GM19438 (cell line): ENCODE measurements around the gene GOLGA6L10.
"Not testable (repeated sequence)": the region's sequence is repeated elsewhere in the genome, so short reads cannot be mapped to it uniquely, and the experiment has no call there.

ENCODE experiments used
- ATAC-seq: cut with Tn5 transposase; IDR thresholded peaks from one replicate; pipeline ENCODE4 v1.9.1; 2021; ENCODE audit warnings: low read depth; ENCODE audit not compliant: unreplicated experiment

Gene GOLGA6L10

DNA sequence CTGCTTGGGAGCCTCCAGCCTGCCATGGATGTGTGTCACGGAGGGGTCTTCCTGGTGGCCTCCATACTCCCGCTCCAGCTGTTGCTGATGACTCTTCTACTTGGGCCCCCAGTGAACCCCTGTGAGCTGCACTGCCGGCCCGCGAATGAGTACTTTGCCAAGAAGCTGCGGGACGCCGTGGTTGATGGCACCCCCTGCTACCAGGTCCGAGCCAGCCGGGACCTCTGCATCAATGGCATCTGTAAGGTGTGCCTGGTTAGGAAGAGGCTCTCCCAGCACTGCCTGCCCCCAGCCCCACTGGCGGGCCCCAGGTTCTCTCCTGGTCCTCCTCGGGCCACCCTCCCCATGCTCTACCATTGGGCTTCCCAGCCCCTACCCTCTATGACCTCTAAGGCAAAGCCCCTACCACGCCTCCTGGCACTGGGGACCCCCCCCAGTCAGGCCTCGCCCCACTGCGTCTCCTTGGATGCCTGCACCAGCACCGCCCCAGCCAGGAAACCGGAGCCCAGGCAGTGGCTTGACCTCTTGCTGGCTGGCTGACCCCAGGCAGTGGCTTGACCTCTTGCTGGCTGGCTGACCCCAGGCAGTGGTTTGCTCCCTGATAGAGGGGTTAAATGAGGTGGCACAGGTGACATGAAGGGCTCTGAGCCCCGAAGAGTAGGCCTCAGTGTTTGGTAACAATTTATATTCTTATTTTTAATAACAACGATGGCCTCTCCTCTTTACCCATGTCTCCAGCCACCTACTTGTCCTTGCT is 29.6 kb downstream of the GOLGA6L10 start:
- not testable (repeated sequence) for ATAC-seq

DNA sequence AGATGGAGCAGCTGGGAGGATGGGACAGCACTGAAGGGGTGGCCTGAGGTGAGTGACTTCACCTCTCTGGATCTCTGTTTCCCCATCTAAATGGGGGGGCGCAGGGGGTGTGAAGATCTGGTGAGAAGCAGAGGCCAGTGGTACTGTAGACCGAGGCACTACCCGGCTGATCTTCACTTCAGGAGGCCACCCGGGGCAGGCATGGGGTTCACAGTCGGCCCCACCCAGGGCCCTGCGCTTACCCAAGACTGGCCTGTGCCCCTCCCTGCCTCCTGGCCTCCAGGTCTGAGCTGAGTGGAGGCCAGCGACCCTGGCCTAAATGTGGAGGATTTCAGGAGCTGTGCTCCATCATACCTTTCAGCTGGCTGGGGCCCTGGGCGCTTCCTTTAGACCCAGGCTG is 31.0 kb downstream of the GOLGA6L10 start:
- not testable (repeated sequence) for ATAC-seq

DNA sequence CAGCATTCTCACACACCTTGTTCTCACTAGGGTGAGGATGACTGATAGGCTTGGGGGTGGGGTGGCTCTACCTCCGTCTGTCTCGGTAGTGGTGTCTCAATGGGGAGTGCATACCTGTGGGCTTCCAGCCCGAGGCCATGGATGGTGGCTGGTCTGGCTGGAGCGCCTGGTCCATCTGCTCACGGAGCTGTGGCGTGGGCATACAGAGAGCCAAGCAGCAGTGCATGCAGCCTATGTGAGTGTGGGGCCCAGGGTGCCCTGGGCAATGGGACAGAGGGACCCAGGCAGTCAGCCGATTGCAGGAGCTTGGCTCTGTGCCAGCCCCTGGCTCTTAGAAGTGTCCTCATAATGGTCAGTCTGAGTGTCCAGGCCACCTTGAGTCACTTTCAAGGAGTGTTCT is 31.8 kb downstream of the GOLGA6L10 start:
- not testable (repeated sequence) for ATAC-seq

GRCh38 chr15:82317091-82317489 is 32.2 kb downstream of the GOLGA6L10 start:
- no peak for ATAC-seq

DNA sequence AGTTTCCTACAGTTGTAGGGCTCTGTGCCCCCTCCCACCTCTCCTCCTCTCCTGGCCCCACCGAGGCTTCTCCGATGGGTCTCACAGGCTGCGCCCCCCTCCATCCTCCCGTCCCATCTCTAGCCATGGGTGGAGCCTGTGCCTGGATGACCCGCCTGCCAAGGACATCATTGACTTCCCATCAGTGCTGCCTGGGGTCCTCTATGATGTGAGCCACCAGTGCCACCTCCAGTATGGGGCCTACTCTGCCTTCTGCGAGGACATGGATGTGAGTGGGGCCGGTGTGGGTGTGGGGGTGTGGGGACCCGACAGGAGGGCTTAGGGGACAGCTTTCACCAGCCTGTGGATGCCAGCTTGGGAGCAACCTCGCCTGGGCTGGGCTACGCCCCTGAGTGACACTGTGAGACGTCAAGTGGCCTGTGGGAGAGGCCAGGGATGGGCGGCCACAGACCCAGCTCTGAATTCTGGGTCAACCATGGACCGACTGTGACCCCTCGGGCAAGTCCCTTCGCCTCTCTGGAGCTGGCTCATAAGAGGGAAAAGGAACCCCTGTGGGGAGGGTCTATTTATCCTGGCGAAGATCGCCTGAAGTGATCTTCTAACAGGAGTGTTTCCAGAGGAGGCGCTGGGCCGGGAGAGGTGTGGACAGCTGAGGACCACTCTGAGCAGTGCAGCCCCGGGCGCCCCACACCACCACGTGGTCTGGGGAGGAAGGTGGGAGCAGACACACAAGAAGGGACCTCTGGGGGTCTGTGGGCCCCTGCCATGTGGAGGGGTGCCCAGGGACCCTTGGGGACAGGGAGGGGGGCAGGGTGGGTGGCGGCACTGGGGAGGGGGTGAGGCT is 32.8 kb downstream of the GOLGA6L10 start:
- ATAC-seq, result not testable (repeated sequence)

DNA sequence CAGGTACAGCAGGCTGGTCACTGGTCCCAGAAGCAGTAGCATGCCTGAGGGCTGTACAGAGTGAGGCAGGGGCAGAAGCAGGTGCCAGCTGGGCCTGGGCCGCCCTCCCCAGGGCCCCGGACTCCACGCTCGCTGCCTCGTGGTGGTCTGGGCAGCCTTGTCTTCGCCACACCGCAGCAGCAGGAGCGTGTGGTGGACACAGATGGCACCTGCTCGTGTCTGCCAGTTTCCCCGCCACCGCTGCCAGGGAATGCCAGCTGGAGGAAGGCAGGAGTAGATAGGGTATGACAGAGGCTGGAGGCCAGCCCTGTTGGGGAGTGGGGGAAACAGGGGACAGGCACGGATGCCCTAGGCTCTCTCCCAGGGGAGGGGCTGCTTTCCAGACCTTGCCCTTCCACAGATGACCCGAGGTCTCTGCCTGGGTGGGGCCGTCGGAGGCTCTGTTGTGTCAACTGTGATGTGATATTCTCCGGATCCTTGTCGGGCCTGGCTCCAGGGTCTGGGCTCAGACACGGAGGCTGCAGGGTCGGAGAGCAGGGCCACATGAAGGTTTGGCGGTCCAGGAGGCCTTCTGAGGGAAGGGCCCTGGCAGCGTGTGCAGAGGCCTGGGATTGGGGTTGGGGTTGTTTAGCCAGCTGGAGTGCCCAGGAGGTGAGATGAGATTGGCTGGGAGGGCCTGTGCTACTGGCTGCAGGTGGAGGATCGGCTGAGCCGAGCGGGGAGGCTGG is 33.6 kb downstream of the GOLGA6L10 start:
- no peak for ATAC-seq

DNA sequence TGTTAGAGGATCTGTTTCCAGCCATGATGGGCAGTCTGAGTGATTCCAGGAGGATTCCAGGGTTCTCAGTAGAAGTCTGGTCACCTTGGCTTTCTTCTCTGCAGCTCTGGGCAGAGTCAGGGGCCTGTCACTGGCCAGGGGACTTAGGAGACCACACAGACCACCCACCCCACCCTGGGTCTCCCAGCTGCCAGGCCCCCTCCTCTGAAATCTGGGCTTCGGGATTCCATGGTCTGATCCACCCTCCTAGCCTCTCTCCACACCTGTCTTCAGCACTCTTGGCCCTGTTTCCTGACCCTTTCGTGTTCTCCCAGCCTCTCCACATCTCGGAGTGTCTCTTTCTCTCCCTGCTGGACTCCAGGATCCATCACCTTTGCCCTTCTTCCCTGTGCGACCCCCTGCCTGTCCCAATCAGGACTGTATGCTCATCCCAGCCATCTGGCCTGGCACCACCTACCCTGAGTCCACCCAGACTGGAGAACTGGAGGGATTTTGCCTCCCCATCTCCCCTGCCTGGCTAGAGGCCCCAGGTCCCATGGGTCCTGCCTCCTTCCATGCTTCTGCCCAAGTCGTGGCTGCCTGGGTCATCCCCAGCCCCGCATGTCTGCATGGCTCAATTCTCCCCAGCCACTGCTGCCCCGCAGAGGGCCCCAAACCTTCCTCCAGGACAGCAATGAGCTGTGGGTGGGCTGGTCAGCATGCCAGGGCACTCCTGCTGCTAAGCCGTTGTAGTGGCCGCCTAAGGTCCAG is 34.3 kb downstream of the GOLGA6L10 start:
- ATAC-seq, result no peak

- not testable (repeated sequence) for ATAC-seq
Observed at GRCh38 chr15:82313951-82314768, 35.1 kb downstream of the GOLGA6L10 start.

- no peak for ATAC-seq
Observed at GRCh38 chr15:82313446-82313845, 35.8 kb downstream of the GOLGA6L10 start.

- ATAC-seq, result no peak
Observed at GRCh38 chr15:82312586-82313349, 36.5 kb downstream of the GOLGA6L10 start.

DNA sequence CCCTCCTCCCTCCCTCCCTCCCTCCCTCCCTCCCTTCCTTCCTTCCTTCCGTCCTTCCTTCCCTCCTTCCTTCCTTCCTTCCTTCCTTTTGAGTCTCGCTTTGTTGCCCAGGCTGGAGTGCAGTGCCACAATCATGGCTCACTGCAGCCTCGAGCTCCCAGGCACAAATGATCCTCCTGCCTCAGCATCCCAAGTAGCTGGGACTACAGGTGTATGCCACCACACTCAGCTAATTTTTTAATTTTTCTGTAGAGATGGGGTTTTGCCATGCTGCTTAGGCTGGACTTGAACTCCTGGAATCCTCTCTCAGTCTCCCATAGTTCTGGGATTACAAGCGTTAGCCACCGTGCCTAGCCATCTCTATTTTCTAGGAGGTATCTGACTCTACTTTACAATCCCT is 38.0 kb downstream of the GOLGA6L10 start:
- ATAC-seq, result not testable (repeated sequence)

- no peak for ATAC-seq
Observed at GRCh38 chr15:82309802-82310201, 39.5 kb downstream of the GOLGA6L10 start.

DNA sequence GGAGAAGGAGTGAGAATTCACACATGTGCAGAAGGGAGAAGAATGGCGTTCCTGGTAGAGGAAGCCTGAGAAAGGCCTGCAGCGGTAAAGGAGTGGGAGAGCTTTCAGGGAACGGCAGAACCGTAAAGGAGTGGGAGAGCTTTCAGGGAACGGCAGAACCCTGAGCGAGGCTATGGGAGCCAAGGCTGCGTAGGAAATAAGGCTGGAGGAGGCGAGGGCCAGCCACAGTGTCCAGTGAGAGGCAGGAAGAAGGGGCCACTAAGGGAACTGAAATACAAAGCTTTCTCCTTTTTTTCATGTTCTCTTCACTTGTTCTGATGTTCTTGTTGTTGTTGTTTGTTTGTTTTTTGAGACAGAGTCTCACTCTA is 41.6 kb downstream of the GOLGA6L10 start:
- no peak for ATAC-seq

DNA sequence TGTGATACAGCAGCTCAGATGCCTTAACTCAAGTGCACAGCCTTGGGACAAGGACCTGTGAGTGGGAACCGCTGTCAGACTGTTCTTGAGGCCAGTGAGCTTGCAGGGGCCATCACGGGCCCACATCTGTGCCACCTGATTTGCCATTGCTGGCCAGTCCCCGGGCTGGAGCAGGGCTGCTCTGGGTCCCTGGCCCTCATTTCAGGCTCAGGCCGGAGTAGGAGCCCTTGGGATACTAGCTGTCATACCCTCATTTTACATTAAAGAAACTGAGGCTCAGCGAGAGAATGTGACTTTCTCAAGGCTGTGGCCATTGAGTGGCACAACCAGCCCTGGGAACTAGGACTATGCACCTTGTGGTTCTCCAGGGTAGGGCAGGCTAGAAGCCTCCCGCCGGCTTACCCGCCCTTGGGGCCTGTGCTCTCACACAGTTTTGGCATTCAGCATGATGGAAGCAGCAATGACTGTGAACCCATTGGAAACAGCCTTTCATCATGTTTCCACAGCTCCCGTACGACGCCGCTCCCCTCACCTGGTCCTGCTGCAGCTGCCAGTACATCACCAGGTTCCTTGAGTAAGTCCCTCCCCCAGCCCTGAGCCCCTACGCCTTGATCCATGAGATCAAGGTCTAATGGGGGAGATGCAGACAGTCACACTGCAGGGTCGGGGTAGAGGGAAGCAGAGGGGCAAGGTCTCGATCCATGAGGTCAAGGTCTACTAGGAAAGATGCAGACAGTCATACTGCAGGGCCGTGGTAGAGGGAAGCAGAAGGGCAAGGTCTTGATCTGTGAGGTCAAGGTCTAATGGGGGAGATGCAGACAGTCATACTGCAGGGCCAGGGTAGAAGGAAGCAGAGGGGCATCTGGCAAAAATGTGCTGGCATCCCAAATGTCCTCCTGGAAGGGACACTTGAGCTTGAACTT is 42.2 kb downstream of the GOLGA6L10 start:
- no peak for ATAC-seq

DNA sequence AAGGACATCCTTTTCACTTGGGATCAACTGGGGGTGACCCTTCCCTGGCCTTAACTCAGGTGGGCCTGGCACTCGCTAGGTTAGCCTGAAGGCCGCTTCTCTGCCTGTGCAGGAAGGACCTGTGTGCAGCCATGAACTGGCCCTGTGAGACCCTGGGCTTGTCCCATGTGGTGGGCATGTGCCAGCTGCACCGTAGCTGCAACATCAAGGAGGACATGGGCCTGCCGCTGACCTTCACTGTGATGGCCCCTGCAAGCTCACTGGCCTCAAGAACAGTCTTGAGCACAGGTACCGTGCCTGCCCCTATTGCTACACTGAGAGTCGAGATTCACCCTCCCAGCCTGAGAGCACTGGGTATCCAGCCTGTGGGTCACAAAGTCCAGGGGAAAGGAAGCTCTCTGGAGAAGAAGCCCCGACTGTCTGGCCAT is 43.6 kb downstream of the GOLGA6L10 start:
- no peak for ATAC-seq

DNA sequence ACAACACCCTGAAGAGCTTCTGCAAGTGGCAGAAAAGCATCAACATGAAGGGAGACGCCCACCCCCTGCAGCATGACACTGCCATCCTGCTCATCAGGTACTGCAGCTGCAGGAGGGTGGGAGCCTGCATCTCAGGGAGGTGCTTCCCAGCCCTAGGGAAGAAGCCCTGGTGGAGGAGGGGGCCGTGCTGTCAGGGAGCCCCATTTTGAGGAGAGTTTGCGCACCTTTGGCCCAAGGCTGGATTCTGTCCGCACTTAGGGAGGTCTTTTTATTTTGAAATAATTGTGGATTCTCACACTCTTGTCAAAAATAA is 44.5 kb downstream of the GOLGA6L10 start:
- no peak for ATAC-seq

DNA sequence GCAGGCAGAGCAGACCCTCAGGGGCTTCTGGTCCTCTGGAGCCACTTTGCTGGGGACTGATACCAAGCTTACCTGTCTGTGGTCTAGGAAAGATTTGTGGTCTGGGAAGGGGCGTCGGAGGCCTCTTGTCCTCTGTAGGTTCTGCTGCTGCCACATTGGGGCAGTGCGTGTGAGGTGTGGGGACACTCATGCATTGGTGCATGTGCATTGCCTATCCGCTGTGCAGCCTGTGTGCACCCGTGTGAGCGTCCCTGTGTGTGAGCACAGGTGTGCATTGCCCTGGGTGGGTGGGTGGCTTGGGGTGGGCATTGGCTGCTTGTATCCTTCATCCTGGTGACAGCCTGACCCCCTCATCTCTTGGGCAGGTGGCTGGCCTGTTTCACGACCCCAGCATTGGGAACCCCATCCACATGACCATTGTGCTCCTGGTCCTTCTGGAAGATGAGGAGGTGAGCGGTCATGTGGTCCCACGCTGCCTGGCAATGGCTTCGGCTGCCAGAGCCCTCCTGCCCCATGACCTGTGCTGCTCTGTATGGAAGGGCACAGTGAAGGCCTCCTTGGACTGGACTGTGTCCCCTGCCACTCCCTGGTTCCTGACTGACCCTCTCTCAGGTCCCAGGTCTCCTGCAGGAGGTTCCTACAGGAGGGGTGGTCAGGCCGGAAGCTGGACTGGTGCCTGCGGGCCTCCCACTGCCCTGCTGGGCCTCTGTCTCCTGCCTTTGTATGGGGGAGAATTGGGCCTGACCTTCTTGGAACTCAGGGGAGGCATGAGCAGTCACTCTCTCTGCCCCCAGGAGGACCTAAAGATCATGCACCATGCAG is 45.1 kb downstream of the GOLGA6L10 start:
- ATAC-seq, result no peak
